Right cardiac atrium (tissue), 5 donors: ENCODE data around the gene PDE7B. TPM values are rescaled to one million over a fixed set of nuclear protein-coding genes. Genes with fewer than 3 reads are reported as not detected.

ENCODE experiments used
- ATAC-seq, 2 donors: fragments of 200-7000 bp; cut with Tn5 transposase; one replicate each; pipeline versions ENCODE4 v1.8.0 to v1.9.1; 2020; ENCODE audit warnings: moderate library complexity in 2 of 2, mild to moderate bottlenecking in 1 of 2
- DNase-seq, 3 donors: peaks; one replicate each; pipeline ENCODE4 v3.0.0-alpha.2; 2020
- H3K27ac ChIP-seq: one replicate; pipeline ENCODE4 v1.5.1; 2013; ENCODE audit warnings: mild to moderate bottlenecking, low read length, control low read depth, moderate library complexity
- H3K27me3 ChIP-seq: one replicate; pipeline ENCODE4 v1.6.1; 2013; ENCODE audit not compliant: control insufficient read depth, insufficient read depth
- H3K4me1 ChIP-seq: one replicate; pipeline ENCODE4 v1.6.1; 2013; ENCODE audit warnings: low read length; ENCODE audit not compliant: control insufficient read depth, insufficient read depth
- H3K4me3 ChIP-seq: one replicate; pipeline ENCODE4 v1.5.1; 2013; ENCODE audit warnings: low read length, control low read depth
- H3K9me3 ChIP-seq: one replicate; pipeline ENCODE4 v1.6.1; 2013; ENCODE audit warnings: low read length; ENCODE audit not compliant: control insufficient read depth
- WGBS: extraction: QIAGEN DNeasy Blood & Tissue Kit; methylation state at CpG from one replicate; pipeline ENCODE4 v1.1.7; 2013; 5-methylcytosine and 5-hydroxymethylcytosine counted together
- intact Hi-C, 4 donors: fragments of 100-400 bp; cut with DNase I; formaldehyde crosslinking; loops; one replicate each; pipeline versions ENCODE4 v1.11.0 to v1.14.0; 2022 to 2023
- polyA plus RNA-seq: library from polyadenylated mRNA; stranded (reverse); fragments of 200-250 nt; gene quantifications from one replicate; pipeline ENCODE4 v1.2.3, GENCODE V29; 2013
- total RNA-seq, 4 donors: library from RNA; stranded (reverse); fragmentation: NEBNext Ultra II Directional; extraction: Animal tissue kit (Norgen Biotek cat#: 25700); gene quantifications; one replicate each; pipeline ENCODE4 v1.2.1, GENCODE V29; 2021
- donor health status: healthy with polysubstance abuse.
- donor health status: DM: no; HTN: yes; CAD: no.
- donor health status: DM: no; HTN: no; CAD: no.
- donor health status: DM: no; HTN: yes; CAD: no; lungs with severe emphysema.
- donor health status: DM: yes; HTN: yes; CAD: no.

The PDE7B gene
- total and polyA plus RNA-seq, 5 donors: 2.9 to 11.6 (median 8.3) TPM

- peak; percentile 25 to 38 for ATAC-seq
- H3K4me1 ChIP-seq: no peaks in the 10 kb centered on the region
- H3K4me3 ChIP-seq: no peak overlapping the region
- H3K27ac ChIP-seq: no peak overlapping the region
- intact Hi-C loops: loop anchor here in 1 of 4 donors (10.0 kb wide), 1 partner anchor 375 kb away; no protein-coding TSS in a partner anchor
- WGBS: 63% methylated on average over 9 of the region's 9 CpGs
- H3K27me3 ChIP-seq: no peaks in the 10 kb centered on the region
- no peaks in the 10 kb centered on the region for H3K9me3 ChIP-seq
- no peak for DNase-seq
These were observed 58.4 kb downstream of the PDE7B start for GRCh38 chr6:135909737-135910387.

GRCh38 chr6:135910790-135911618 is 59.5 kb downstream of the PDE7B start:
- intact Hi-C loops: loop anchor here in 1 of 4 donors (10.0 kb wide), 1 partner anchor 376 kb away; no protein-coding TSS in a partner anchor

GRCh38 chr6:135913785-135914184 is 62.3 kb downstream of the PDE7B start:
- no peaks in the 10 kb centered on the region for H3K4me1 ChIP-seq
- WGBS: 87% methylated on average over 2 of the region's 2 CpGs
- intact Hi-C loops: loop anchor here in 1 of 4 donors (10.0 kb wide), 1 partner anchor 379 kb away; no protein-coding TSS in a partner anchor
- no peaks in the 10 kb centered on the region for H3K9me3 ChIP-seq
- no peak overlapping the region for H3K27ac ChIP-seq
- ATAC-seq (no peak), DNase-seq (no peak)
- no peak overlapping the region for H3K4me3 ChIP-seq
- no peaks in the 10 kb centered on the region for H3K27me3 ChIP-seq

More at GRCh38 chr6:135910790-135911618, 59.5 kb downstream of the PDE7B start:
- Histone ChIP-seq H3K4me1 (no peaks in the 10 kb centered on the region), H3K4me3 (no peak overlapping the region), H3K27me3 (no peaks in the 10 kb centered on the region), H3K9me3 (no peaks in the 10 kb centered on the region), H3K27ac (no peak overlapping the region)
- DNase-seq (no peak), ATAC-seq (no peak)
- WGBS: 79% methylated on average over 2 of the region's 2 CpGs

GRCh38 chr6:135919026-135919425 is 67.5 kb downstream of the PDE7B start:
- Histone ChIP-seq H3K4me1 (peaks cover 2% of the 10 kb centered on the region), H3K27ac (no peak overlapping the region), H3K9me3 (no peaks in the 10 kb centered on the region), H3K4me3 (no peak overlapping the region), H3K27me3 (no peaks in the 10 kb centered on the region)
- DNase-seq (no peak), ATAC-seq (no peak)
- intact Hi-C loops: loop anchor here in 1 of 4 donors (10.0 kb wide), 1 partner anchor 384 kb away; no protein-coding TSS in a partner anchor
- WGBS: 75% methylated on average over 4 of the region's 4 CpGs

GRCh38 chr6:135920689-135921088 is 69.2 kb downstream of the PDE7B start:
- Histone ChIP-seq H3K27me3 (no peaks in the 10 kb centered on the region), H3K4me3 (no peak overlapping the region), H3K9me3 (no peaks in the 10 kb centered on the region), H3K4me1 (peaks cover 2% of the 10 kb centered on the region), H3K27ac (no peak overlapping the region)
- intact Hi-C loops: no loop called here
- 84% methylated on average over 7 of the region's 7 CpGs for WGBS
- DNase-seq (no peak), ATAC-seq (no peak)

GRCh38 chr6:135921188-135921587 is 69.7 kb downstream of the PDE7B start:
- ATAC-seq (no peak), DNase-seq (no peak)
- Histone ChIP-seq H3K4me1 (peaks cover 2% of the 10 kb centered on the region), H3K27me3 (no peaks in the 10 kb centered on the region), H3K27ac (no peak overlapping the region), H3K9me3 (no peaks in the 10 kb centered on the region), H3K4me3 (no peak overlapping the region)
- 72% methylated on average over 2 of the region's 2 CpGs for WGBS
- intact Hi-C loops: no loop called here

- no peak overlapping the region for H3K4me3 ChIP-seq
- H3K27me3 ChIP-seq: no peaks in the 10 kb centered on the region
- ATAC-seq (peak; percentile 57 to 81), DNase-seq (no peak)
- H3K27ac ChIP-seq: no peak overlapping the region
- no peaks in the 10 kb centered on the region for H3K9me3 ChIP-seq
- intact Hi-C loops: no loop called here
- peaks cover 2% of the 10 kb centered on the region for H3K4me1 ChIP-seq
These were observed 70.7 kb downstream of the PDE7B start for GRCh38 chr6:135922174-135922573.

GRCh38 chr6:135922746-135923145 is 71.2 kb downstream of the PDE7B start:
- H3K4me1 ChIP-seq: peaks cover 2% of the 10 kb centered on the region
- intact Hi-C loops: no loop called here
- 16% methylated on average over 3 of the region's 3 CpGs for WGBS
- ATAC-seq (peak; percentile 50 to 56), DNase-seq (peak; percentile 50 to 86 (median 71))
- H3K4me3 ChIP-seq: no peak overlapping the region
- H3K9me3 ChIP-seq: no peaks in the 10 kb centered on the region
- no peak overlapping the region for H3K27ac ChIP-seq
- no peaks in the 10 kb centered on the region for H3K27me3 ChIP-seq

- H3K9me3 ChIP-seq: no peaks in the 10 kb centered on the region
- DNase-seq (no peak), ATAC-seq (no peak)
- no peak overlapping the region for H3K27ac ChIP-seq
- intact Hi-C loops: loop anchor here in 1 of 4 donors (10.0 kb wide), 1 partner anchor 398 kb away; no protein-coding TSS in a partner anchor
- no peaks in the 10 kb centered on the region for H3K27me3 ChIP-seq
- peaks cover 2% of the 10 kb centered on the region for H3K4me1 ChIP-seq
- no peak overlapping the region for H3K4me3 ChIP-seq
- WGBS: 92% methylated on average over 4 of the region's 4 CpGs
These were observed 81.2 kb downstream of the PDE7B start for GRCh38 chr6:135932651-135933050.

- Histone ChIP-seq H3K9me3 (no peaks in the 10 kb centered on the region), H3K27ac (no peak overlapping the region), H3K4me1 (peaks cover 2% of the 10 kb centered on the region), H3K4me3 (no peak overlapping the region), H3K27me3 (no peaks in the 10 kb centered on the region)
- intact Hi-C loops: loop anchor here in 1 of 4 donors (10.0 kb wide), 1 partner anchor 401 kb away; no protein-coding TSS in a partner anchor
- DNase-seq (peak; percentile 52 to 66 (median 54)), ATAC-seq (peak; percentile 54 to 62)
- WGBS: 59% methylated on average over 8 of the region's 8 CpGs
These were observed 84.6 kb downstream of the PDE7B start for GRCh38 chr6:135935941-135936601.
